Measurements from ENCODE around the gene RGS3. TPM values are rescaled to one million over a fixed set of nuclear protein-coding genes. Genes with fewer than 3 reads are reported as not detected.

RGS3 gene
- polyA plus RNA-seq, 1 of the 3 experiments (the other 2 are of a cell fraction) = 50.6 TPM

DNA sequence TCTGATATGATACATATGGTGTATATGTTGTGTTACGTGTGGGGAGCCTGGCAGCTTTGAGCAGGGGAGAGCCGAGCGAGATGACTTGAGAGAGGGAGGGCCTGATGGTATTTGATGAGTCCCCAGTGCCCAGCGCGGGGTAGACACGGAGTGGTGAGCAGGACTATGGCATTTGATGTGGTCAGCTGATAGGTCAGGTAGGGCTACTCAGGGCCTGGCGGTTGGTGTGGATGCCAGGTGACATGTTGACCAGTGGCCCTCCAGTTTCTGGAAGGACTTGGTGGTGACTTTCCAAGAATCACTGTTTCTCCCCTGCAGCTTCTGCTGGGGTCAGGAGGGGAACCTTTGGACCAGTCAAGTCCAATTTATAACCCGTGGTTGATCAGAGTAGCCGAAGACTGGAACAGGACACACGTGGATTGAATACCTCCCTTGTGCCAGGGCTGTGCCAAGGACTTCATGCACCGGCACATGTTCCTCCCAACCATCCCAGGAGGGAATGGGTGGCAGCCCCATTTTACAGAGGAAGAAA lies 148.8 kb downstream of the RGS3 start:
- CTCF ChIA-PET = interaction anchor here (0.8 to 44.7 kb wide), 6 partner anchors 10 to 70 kb away, joined by 3 to 1335 read pairs (median 4); no protein-coding TSS in a partner anchor

More for the DNA sequence above, 148.8 kb downstream of the RGS3 start:
- Histone ChIP-seq H3K4me3 (ENCODE audit: low read depth in 2 of 2, low read length in 1 of 2) (no peak overlapping the region), H3K27ac (ENCODE audit: low read depth in 2 of 2, low read length in 1 of 2) (no peak overlapping the region), H4K20me1 (ENCODE audit: insufficient read depth) (no peaks in the 10 kb centered on the region), H3K4me1 (ENCODE audit: control insufficient read depth in 1 of 2, insufficient read depth in 2 of 2, low read depth in 1 of 2, low read length in 1 of 2) (peaks cover 9 to 39% of the 10 kb centered on the region in 2 experiments), H3F3A (replicated peaks; ENCODE audit: insufficient read depth) (no peaks in the 10 kb centered on the region), H3K9me2 (no peaks in the 10 kb centered on the region), H3K9me3 (no peaks in the 10 kb centered on the region), H3K4me2 (no peak overlapping the region), H2AFZ (ENCODE audit: low read depth) (no peak overlapping the region), H3K9ac (no peak overlapping the region), H3K27me3 (ENCODE audit: insufficient read depth) (no peaks in the 10 kb centered on the region), H3K36me3 (replicated peaks in 1 of 2; ENCODE audit: control insufficient read depth in 1 of 2, insufficient read depth in 2 of 2, low read length in 1 of 2) (no peaks in the 10 kb centered on the region), H3K79me2 (ENCODE audit: insufficient read depth) (no peaks in the 10 kb centered on the region)
- POLR2A ChIA-PET = no interaction called here
- 77% methylated on average over 6 of the region's 11 CpGs for WGBS (ENCODE audit: low lambda C conversion rate)
- no peak for DNase-seq
- no peak for TF ChIP-seq EZH2phosphoT487 (IDR thresholded peaks at IDR 0.05; ENCODE audit: borderline replicate concordance, low read depth)
- no peak for TF ChIP-seq NFIC (IDR thresholded peaks at IDR 0.05; ENCODE audit: borderline replicate concordance)
- TF ChIP-seq, protein P1, sequence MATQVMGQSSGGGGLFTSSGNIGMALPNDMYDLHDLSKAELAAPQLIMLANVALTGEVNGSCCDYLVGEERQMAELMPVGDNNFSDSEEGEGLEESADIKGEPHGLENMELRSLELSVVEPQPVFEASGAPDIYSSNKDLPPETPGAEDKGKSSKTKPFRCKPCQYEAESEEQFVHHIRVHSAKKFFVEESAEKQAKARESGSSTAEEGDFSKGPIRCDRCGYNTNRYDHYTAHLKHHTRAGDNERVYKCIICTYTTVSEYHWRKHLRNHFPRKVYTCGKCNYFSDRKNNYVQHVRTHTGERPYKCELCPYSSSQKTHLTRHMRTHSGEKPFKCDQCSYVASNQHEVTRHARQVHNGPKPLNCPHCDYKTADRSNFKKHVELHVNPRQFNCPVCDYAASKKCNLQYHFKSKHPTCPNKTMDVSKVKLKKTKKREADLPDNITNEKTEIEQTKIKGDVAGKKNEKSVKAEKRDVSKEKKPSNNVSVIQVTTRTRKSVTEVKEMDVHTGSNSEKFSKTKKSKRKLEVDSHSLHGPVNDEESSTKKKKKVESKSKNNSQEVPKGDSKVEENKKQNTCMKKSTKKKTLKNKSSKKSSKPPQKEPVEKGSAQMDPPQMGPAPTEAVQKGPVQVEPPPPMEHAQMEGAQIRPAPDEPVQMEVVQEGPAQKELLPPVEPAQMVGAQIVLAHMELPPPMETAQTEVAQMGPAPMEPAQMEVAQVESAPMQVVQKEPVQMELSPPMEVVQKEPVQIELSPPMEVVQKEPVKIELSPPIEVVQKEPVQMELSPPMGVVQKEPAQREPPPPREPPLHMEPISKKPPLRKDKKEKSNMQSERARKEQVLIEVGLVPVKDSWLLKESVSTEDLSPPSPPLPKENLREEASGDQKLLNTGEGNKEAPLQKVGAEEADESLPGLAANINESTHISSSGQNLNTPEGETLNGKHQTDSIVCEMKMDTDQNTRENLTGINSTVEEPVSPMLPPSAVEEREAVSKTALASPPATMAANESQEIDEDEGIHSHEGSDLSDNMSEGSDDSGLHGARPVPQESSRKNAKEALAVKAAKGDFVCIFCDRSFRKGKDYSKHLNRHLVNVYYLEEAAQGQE (IDR thresholded peaks at IDR 0.05; ENCODE audit: low read depth, low read length) = no peak
- no peak for TF ChIP-seq TAF1 (IDR thresholded peaks at IDR 0.05; ENCODE audit: borderline replicate concordance, low read depth, low read length)
- no peak for TF ChIP-seq POLR2AphosphoS5 (IDR thresholded peaks at IDR 0.05; ENCODE audit: low read depth, low read length)
- TF ChIP-seq RFX5 (IDR thresholded peaks at IDR 0.05; ENCODE audit: low read length) = no peak
- no peak for TF ChIP-seq RAD21 (IDR thresholded peaks at IDR 0.05; ENCODE audit: low read length)
- no peak for TF ChIP-seq JUND (IDR thresholded peaks at IDR 0.05)
- TF ChIP-seq CHD2 (IDR thresholded peaks at IDR 0.05; ENCODE audit: low read length, partially characterized antibody) = no peak
- TF ChIP-seq FOSL2 (IDR thresholded peaks at IDR 0.05; ENCODE audit: borderline replicate concordance, low read depth) = no peak
- TF ChIP-seq, protein P2, sequence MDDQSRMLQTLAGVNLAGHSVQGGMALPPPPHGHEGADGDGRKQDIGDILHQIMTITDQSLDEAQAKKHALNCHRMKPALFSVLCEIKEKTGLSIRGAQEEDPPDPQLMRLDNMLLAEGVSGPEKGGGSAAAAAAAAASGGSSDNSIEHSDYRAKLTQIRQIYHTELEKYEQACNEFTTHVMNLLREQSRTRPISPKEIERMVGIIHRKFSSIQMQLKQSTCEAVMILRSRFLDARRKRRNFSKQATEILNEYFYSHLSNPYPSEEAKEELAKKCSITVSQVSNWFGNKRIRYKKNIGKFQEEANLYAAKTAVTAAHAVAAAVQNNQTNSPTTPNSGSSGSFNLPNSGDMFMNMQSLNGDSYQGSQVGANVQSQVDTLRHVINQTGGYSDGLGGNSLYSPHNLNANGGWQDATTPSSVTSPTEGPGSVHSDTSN (IDR thresholded peaks at IDR 0.05) = no peak
- TF ChIP-seq, protein P3, sequence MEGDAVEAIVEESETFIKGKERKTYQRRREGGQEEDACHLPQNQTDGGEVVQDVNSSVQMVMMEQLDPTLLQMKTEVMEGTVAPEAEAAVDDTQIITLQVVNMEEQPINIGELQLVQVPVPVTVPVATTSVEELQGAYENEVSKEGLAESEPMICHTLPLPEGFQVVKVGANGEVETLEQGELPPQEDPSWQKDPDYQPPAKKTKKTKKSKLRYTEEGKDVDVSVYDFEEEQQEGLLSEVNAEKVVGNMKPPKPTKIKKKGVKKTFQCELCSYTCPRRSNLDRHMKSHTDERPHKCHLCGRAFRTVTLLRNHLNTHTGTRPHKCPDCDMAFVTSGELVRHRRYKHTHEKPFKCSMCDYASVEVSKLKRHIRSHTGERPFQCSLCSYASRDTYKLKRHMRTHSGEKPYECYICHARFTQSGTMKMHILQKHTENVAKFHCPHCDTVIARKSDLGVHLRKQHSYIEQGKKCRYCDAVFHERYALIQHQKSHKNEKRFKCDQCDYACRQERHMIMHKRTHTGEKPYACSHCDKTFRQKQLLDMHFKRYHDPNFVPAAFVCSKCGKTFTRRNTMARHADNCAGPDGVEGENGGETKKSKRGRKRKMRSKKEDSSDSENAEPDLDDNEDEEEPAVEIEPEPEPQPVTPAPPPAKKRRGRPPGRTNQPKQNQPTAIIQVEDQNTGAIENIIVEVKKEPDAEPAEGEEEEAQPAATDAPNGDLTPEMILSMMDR (IDR thresholded peaks at IDR 0.05) = no peak
- no peak for TF ChIP-seq MEF2A (IDR thresholded peaks at IDR 0.05; ENCODE audit: borderline replicate concordance, low read depth)
